K562 (cell line): Measurements from ENCODE around the gene BBS5. TPM values are rescaled to one million over a fixed set of nuclear protein-coding genes. Genes with fewer than 3 reads are reported as not detected.

ENCODE experiments used
- ATAC-seq: fragments of 200-7000 bp; cut with Tn5 transposase; 3 replicates; pipeline ENCODE4 v1.9.1; 2020; ENCODE audit warnings: moderate library complexity
- BruUV-seq: library from RNA; stranded (reverse); fragments of 400-500 nt; replicated peaks from 2 replicates; lab custom pipeline; 2021; lab: Mats Ljungman, UMichigan
- CTCF ChIA-PET: fragments of 300-600 bp; formaldehyde crosslinking; extraction: SDS; loops from one replicate; lab custom pipeline; 2021; ENCODE audit warnings: low intra/inter-chr PET ratio; lab: Yijun Ruan, JAX
- POLR2A ChIA-PET: fragments of 300-600, 350-650 bp; sonication (Branson Sonifier 250); formaldehyde crosslinking; extraction: SDS; loops from one replicate; lab custom pipeline; 2021; ENCODE audit warnings: antibody characterized with exemption, inconsistent platforms; lab: Yijun Ruan, JAX
- DNase-seq, 4 experiments: peaks; one replicate each; pipeline versions ENCODE4 v3.0.0 to v3.0.0-alpha.2; 2011 to 2018; ENCODE audit warnings: low spot score in 3 of 4, mixed read lengths in 3 of 4; ENCODE audit errors: extremely low read depth in 1 of 4
- FAIRE-seq: peaks from 2 replicates; lab custom pipeline; 2011; peaks lifted over from hg19 to GRCh38; lab: Jason Lieb, UNC
- H2AFZ ChIP-seq: 2 replicates; pipeline ENCODE4 v1.6.0; 2011; ENCODE audit warnings: low read depth, low read length, control low read depth, inconsistent platforms
- H3K27ac ChIP-seq: fragments of 200-600 bp; 3 replicates; pipeline ENCODE4 v1.8.0; 2011; ENCODE audit warnings: low read depth, mild to moderate bottlenecking, control low read depth, inconsistent platforms, low read length, moderate library complexity, mixed read lengths; ENCODE audit errors: extremely low read depth
- H3K27me3 ChIP-seq, 2 experiments: fragments of 300-600 bp in 1 of 2; 2 replicates in 1 of 2; 3 replicates in 1 of 2; pipeline versions ENCODE4 v1.6.0 to v1.8.0; 2011; ENCODE audit warnings: inconsistent platforms in 2 of 2, low read length in 2 of 2, mild to moderate bottlenecking in 1 of 2, mixed read lengths in 1 of 2, moderate library complexity in 1 of 2; ENCODE audit not compliant: control insufficient read depth in 2 of 2, insufficient read depth in 2 of 2
- H3K36me3 ChIP-seq: fragments of 300-600 bp; 3 replicates; pipeline ENCODE4 v1.8.0; 2011; ENCODE audit warnings: mild to moderate bottlenecking, low read length, inconsistent platforms; ENCODE audit not compliant: control insufficient read depth, insufficient read depth
- H3K4me1 ChIP-seq, 2 experiments: fragments of 200-600 bp in 1 of 2; replicated peaks in 1 of 2; 2 replicates in 1 of 2; 3 replicates in 1 of 2; pipeline versions ENCODE4 v1.5.1 to v1.8.0; 2011; ENCODE audit warnings: inconsistent platforms in 2 of 2, low read length in 2 of 2, mild to moderate bottlenecking in 1 of 2, mixed read lengths in 1 of 2, moderate library complexity in 1 of 2; ENCODE audit not compliant: control insufficient read depth in 2 of 2, insufficient read depth in 2 of 2
- H3K4me2 ChIP-seq: 2 replicates; pipeline ENCODE4 v1.6.1; 2011; ENCODE audit warnings: low read length, control low read depth, inconsistent platforms, mixed read lengths; ENCODE audit not compliant: insufficient read depth
- H3K4me3 ChIP-seq: fragments of 200-600 bp; sonication (generic), shearing (Covaris generic); 2 replicates; pipeline ENCODE4 v1.5.1; 2016; ENCODE audit warnings: control low read depth, inconsistent platforms
- H3K79me2 ChIP-seq: fragments of 200-600 bp; 3 replicates; pipeline ENCODE4 v1.8.0; 2011; ENCODE audit warnings: low read length, inconsistent platforms; ENCODE audit not compliant: control insufficient read depth, insufficient read depth
- H3K9ac ChIP-seq, 2 experiments: 2 replicates each; pipeline versions ENCODE4 v1.6.0 to v1.6.1; 2011; ENCODE audit warnings: low read depth in 2 of 2, low read length in 2 of 2, control low read depth in 1 of 2, inconsistent platforms in 1 of 2, mild to moderate bottlenecking in 1 of 2, mixed read lengths in 1 of 2; ENCODE audit not compliant: insufficient read depth in 1 of 2
- H3K9me1 ChIP-seq: one replicate; pipeline ENCODE4 v1.6.0; 2011; ENCODE audit warnings: inconsistent platforms, mild to moderate bottlenecking, low read length, moderate library complexity; ENCODE audit not compliant: control insufficient read depth, insufficient read depth
- H3K9me3 ChIP-seq: replicated peaks from 2 replicates; pipeline ENCODE4 v1.5.1; 2011; ENCODE audit warnings: low read depth, low read length, inconsistent platforms; ENCODE audit not compliant: control insufficient read depth, insufficient read depth
- H4K20me1 ChIP-seq: replicated peaks from 2 replicates; pipeline ENCODE4 v1.6.1; 2011; ENCODE audit warnings: low read length, inconsistent platforms, mixed read lengths; ENCODE audit not compliant: control insufficient read depth, insufficient read depth
- ASH1L ChIP-seq: fragments of 450-650 bp; IDR thresholded peaks from 2 replicates; pipeline ENCODE4 v1.6.1; 2018; ENCODE audit warnings: borderline replicate concordance, mild to moderate bottlenecking, low read depth; ENCODE audit not compliant: partially characterized antibody
- FOXA3 ChIP-seq, 2 experiments: fragments of 450-650 bp in 1 of 2; sonication (generic) in 1 of 2; formaldehyde crosslinking; IDR thresholded peaks in 1 of 2; conservative IDR thresholded peaks in 1 of 2; 2 replicates each; pipeline versions ENCODE4 v1.4.0 to v1.8.0; 2020 to 2022; ENCODE audit warnings: mild to moderate bottlenecking in 2 of 2, missing genetic modification reagents in 1 of 2
- HMGN3 ChIP-seq: IDR thresholded peaks from 2 replicates; pipeline ENCODE4 v1.6.1; 2011; ENCODE audit warnings: borderline replicate concordance, low read depth, mild to moderate bottlenecking, mixed read lengths, low read length; ENCODE audit not compliant: insufficient read length; ENCODE audit errors: extremely low read depth
- KDM5B ChIP-seq: fragments of 200-600 bp; sonication (generic); IDR thresholded peaks from 2 replicates; pipeline ENCODE4 v1.6.1; 2012; ENCODE audit warnings: low read depth, mild to moderate bottlenecking, moderate library complexity, low read length, control low read depth, inconsistent platforms; ENCODE audit not compliant: insufficient replicate concordance
- ZFX ChIP-seq: sonication (generic); formaldehyde crosslinking; IDR thresholded peaks from 2 replicates; pipeline ENCODE4 v1.8.0; 2022; ENCODE audit warnings: mild to moderate bottlenecking, missing genetic modification reagents, moderate library complexity
- WGBS: fragments of 100-300 bp; shearing (Covaris generic); methylation state at CpG from one replicate; pipeline ENCODE4 v1.1.6; 2016; ENCODE audit warnings: low coverage, mixed read lengths; ENCODE audit not compliant: insufficient coverage; ENCODE audit errors: missing lambda C conversion rate; 5-methylcytosine and 5-hydroxymethylcytosine counted together
- in situ Hi-C: fragments of 300-500 bp; cut with MboI; formaldehyde crosslinking; loops from 4 replicates; pipeline ENCODE4 v1.15.0; 2018; ENCODE audit warnings: inconsistent platforms, mixed read lengths
- intact Hi-C: fragments of 100-400 bp; cut with micrococcal nuclease; formaldehyde crosslinking; loops from 2 replicates; pipeline ENCODE4 v1.14.2; 2022
- polyA plus RNA-seq, 8 experiments: library from polyadenylated mRNA; depleted of rRNA in 4 of 8; stranded (reverse) in 5 of 8; unstranded in 3 of 8; fragments of >200 nt; fragmentation: Nextera tagmentation in 2 of 8; fragmentation: Illumina TruSeq in 1 of 8; extraction: Ambion mirVana in 2 of 8; extraction: Trizol in 1 of 8; gene quantifications; 2 replicates each; pipeline versions ENCODE4 v1.2.1 to v1.2.3, GENCODE V29; 2011 to 2014; ENCODE audit warnings: inconsistent platforms in 1 of 8, missing spikeins in 1 of 8
- total RNA-seq, 7 experiments: library from RNA; depleted of rRNA in 6 of 7; stranded (reverse); fragments of >200 nt in 6 of 7; fragmentation: Illumina TruSeq in 2 of 7; extraction: Trizol in 2 of 7; gene quantifications; 2 replicates each; pipeline versions ENCODE4 v1.2.1 to v1.2.3, GENCODE V29; 2011 to 2021; ENCODE audit warnings: low replicate concordance in 1 of 7
- TF ChIP-seq, protein P1 (sequence below): IDR thresholded peaks from 2 replicates; pipeline ENCODE4 v1.6.1; 2016; ENCODE audit warnings: missing genetic modification characterization, missing compliant biosample characterization

The BBS5 gene
- total and polyA plus RNA-seq, 9 of the 15 experiments (the other 6 are each of a cell fraction or from before 2014, with no cell fraction given): 0.48 to 6.9 (median 4.3) TPM

DNA sequence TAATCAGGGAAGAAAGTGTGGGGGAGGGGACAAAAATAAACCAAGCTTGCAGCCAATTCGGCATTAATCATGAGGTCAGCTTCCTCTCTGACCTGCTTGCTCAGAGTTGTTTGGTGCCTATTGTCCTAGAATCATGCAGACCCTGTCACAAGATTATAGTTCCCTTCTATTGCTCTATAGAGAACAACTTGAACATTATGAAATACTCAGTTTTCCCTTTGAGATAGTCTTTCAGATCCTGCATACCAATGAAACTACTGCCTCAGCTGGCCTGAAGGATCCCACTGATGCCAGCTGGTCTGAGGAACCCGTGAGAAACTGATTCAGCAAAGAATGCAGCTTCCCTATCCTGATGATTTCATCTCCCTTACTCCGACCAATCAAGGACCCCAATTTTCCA, 955 bp upstream of the BBS5 start:
- 65% methylated on average over 3 of the region's 3 CpGs for WGBS
- Histone ChIP-seq H2AFZ (peak overlapping the region; percentile 98), H3K9ac (no peak overlapping the region; a peak in 1 of 4 replicates), H3K36me3 (no peaks in the 10 kb centered on the region), H4K20me1 (no peaks in the 10 kb centered on the region)
- intact Hi-C loops: no loop called here
- no peak for FAIRE-seq
- TF ChIP-seq, protein P1, sequence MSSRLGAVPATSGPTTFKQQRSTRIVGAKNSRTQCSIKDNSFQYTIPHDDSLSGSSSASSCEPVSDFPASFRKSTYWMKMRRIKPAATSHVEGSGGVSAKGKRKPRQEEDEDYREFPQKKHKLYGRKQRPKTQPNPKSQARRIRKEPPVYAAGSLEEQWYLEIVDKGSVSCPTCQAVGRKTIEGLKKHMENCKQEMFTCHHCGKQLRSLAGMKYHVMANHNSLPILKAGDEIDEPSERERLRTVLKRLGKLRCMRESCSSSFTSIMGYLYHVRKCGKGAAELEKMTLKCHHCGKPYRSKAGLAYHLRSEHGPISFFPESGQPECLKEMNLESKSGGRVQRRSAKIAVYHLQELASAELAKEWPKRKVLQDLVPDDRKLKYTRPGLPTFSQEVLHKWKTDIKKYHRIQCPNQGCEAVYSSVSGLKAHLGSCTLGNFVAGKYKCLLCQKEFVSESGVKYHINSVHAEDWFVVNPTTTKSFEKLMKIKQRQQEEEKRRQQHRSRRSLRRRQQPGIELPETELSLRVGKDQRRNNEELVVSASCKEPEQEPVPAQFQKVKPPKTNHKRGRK (tag): no peak
- TF ChIP-seq ZFX: 0 out of 2 replicates have a peak, but pooled peaks have one; percentile 6
- TF ChIP-seq FOXA3 (CRISPR knock-in tag; conservative IDR thresholded peaks at IDR 0.05 in 1 of 2, IDR thresholded peaks at IDR 0.05 in 1 of 2): no peak
- TF ChIP-seq HMGN3: no peak
- TF ChIP-seq KDM5B: no peak
- TF ChIP-seq ASH1L: no peak
- TF ChIP-seq, all 486 proteins: peak for 1
- H3K79me2 ChIP-seq: 0 out of 3 replicates have a peak, but pooled peaks cover 2% of the 10 kb centered on the region
- H3K27ac ChIP-seq: no peak overlapping the region
- no peak for DNase-seq
- ChIA-PET POLR2A (interaction anchor here (0.8 to 2.0 kb wide), 4 partner anchors 9 to 17 kb away, joined by 4 to 5 read pairs (median 4); no protein-coding TSS in a partner anchor), CTCF (no interaction called here)
- no peaks in the 10 kb centered on the region for H3K9me3 ChIP-seq
- H3K4me1 ChIP-seq: peaks cover 6 to 10% of the 10 kb centered on the region in 2 experiments; a peak in 4 of 5 replicates
- in situ Hi-C loops: no loop called here
- no peak overlapping the region for H3K4me3 ChIP-seq
- ATAC-seq: no peak
- H3K4me2 ChIP-seq: no peak overlapping the region; the same call in 1 of the 2 replicates
- no peaks in the 10 kb centered on the region for H3K9me1 ChIP-seq
- no peaks in the 10 kb centered on the region for H3K27me3 ChIP-seq
- no TSS peak for BruUV-seq
